Renal pelvis (tissue), 4 donors: Measurements from ENCODE around the gene RASGRP3. TPM values are rescaled to one million over a fixed set of nuclear protein-coding genes. Genes with fewer than 3 reads are reported as not detected.

Source experiments
- DNase-seq: peaks from one replicate; pipeline ENCODE4 v3.0.0-alpha.2; 2013
- polyA plus RNA-seq, 3 donors: library from polyadenylated mRNA; unstranded; fragments of 120-200 nt; gene quantifications; one replicate each; pipeline ENCODE4 v1.2.1, GENCODE V29; 2013; ENCODE audit not compliant: insufficient read length in 3 of 3

RASGRP3 gene
- polyA plus RNA-seq, 3 donors: 15.2 to 25.3 (median 21.8) TPM

DNA sequence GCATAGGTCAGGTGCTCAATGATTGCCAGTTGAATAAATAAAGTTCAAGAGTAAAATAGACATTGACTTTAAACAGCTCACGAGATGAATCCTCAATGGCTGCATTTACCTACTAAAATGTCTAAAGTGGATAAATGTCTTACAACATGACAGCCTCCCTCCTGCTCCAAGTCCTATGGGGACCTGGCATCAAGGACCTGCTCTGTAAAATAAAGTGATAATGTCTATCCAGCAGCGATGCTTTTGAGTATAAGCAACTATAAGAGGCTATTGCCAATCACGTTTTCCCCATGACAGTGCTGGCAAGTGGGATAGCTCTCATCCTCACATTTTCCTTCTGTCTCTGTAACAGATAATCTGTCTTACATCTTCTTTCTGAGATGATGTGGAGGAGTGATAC lies 37.0 kb downstream of the RASGRP3 start:
- no peak for DNase-seq

DNA sequence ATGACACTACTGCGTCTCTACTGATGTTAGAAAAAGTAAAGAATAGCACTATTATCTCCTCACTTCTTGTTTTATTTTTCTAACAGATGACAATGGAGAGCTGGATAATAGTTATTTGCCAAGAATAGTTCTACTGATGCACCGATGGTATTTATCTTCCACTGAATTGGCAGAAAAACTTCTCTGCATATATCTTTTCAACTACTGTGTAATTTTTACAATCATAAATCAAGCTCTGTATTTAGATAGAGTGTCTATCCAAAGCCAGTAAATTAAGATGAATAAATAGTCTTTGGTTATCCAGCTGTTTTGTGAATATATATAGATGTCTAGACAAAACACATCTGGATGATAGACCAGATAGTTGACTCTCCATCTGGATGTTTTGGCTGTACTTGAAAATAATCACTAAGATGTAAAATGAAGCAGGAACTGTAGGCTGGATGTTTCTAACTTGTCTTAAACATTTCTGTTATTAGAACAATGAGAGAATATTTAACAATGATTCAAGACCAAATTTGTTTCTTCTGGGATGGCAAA lies 40.1 kb downstream of the RASGRP3 start:
- DNase-seq: peak; percentile 24

DNA sequence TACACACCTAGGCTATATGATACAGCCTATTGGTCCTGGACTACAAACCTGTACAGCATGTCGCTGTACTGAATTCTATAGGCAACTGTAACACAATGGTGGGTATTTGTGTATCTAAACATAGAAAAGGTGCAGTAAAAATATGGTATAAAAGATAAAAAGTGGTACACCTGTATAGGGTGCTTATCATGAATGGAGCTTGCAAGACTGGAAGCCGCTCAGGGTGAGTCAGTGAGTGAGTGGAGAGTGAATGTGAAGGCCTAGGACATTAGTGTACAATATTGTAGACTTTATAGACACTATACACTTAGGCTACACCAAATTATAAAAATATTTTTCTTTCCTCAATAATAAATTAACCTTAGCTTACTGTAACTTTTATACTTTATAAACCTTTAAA lies 41.8 kb downstream of the RASGRP3 start:
- DNase-seq: no peak

DNA sequence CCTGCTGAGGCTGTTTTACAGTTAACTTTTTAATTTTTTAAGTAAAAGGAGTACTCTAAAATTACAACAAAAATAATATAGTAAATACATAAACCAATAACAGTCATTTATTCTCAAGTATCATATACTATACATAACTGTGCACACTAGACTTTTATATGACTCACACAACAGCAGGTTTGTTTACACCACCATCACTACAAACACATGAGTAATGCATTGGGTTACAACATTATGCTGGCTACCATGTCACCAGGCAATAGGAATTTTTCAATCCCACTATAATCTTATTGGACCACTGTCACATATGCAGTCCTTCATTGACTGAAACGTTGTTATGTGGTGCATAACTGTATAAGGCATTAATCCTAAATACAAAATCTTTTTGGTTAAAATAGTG lies 42.5 kb downstream of the RASGRP3 start:
- no peak for DNase-seq

DNA sequence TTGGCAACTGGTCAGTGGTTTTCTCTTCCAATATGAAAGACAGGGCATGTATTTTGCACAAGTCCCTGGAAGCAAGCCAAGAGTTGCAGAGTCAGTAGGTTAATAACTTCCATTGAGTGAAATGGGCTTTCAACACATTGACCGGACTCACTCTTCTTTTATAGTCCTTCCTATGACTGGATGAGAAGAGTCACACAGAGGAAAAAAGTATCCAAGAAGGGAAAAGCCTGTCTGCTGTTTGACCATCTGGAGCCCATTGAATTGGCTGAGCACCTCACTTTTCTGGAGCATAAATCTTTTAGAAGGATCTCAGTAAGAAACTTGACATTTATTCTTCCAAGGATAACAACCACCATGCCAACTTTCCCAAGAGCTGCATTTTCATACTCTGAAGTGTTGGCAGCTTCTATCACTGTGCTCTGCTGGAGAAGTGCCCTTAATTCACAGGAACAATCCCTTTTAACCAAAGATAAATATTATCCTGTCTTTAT lies 45.4 kb downstream of the RASGRP3 start:
- peak; percentile 68 for DNase-seq

DNA sequence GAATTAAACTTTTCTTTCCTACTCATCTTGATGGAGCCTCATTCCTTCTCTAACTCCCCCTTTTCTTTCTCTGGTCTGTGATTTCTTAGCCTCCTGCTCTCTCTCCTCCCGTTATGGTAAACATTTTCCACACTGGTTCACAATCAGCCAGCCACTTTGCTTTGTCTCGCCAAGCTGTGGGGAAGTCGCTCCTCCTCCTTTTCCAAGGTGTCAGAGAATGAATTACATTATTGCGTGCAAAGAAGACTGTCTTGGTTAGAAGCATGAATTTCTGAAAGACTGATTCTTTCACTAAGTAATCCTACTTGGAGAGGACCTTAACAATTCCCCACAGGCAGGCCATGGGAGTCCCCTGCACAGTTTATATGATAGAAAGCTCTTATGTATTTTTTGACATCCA lies 46.1 kb downstream of the RASGRP3 start:
- DNase-seq: no peak

DNA sequence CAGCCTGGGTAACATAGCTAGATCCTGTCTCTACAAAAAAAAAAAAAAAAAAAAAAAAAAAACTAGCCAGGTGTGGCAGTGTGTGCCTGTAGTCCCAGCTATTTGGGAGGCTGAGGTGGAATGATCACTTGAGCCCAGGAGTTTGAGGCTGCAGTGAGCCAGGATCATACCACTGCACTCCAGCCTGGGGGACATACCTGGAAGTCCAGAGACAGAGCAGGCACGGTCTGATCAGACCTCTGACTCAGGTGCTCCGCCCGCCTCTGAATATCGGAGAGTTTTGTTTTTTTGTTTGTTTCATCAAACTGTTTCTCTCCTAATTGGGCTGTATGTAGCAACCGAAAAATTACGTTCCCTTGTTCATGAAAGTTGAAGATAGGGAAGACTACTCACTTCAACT lies 49.2 kb downstream of the RASGRP3 start:
- DNase-seq: no peak

DNA sequence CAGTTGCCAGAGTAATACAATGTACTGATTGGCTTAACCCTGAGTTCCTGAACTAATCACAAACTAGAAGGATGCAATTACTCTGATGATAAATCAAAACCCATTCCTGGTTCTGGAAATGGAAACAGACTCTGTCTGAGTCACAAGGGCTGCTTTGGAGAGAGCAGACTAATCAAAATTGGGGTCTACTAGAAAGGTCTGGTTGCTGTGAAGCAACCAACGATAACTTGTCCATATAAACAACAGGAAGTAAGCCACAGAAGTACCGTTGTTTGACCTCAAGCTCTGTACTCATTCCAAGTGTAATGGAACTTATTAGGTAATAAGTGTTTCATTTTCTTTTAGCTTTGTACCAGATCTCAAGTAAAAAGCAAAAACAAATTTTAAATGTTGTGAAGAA lies 49.7 kb downstream of the RASGRP3 start:
- no peak for DNase-seq

DNA sequence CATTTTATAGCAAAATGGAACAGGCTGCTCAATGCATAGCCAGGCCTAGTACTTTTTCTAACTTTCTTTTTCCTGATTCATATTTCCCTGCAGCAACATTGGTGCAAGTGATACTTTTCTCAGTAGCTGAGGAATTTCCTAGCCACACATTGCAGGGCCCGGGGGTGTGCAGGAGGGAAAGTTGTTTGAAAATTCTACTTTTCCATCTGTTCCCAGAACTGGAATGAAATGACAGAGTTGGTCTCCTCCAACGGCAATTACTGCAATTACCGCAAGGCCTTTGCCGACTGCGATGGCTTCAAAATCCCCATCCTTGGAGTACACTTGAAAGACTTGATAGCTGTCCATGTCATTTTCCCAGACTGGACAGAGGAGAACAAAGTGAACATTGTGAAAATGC lies 50.5 kb downstream of the RASGRP3 start:
- DNase-seq: no peak

DNA sequence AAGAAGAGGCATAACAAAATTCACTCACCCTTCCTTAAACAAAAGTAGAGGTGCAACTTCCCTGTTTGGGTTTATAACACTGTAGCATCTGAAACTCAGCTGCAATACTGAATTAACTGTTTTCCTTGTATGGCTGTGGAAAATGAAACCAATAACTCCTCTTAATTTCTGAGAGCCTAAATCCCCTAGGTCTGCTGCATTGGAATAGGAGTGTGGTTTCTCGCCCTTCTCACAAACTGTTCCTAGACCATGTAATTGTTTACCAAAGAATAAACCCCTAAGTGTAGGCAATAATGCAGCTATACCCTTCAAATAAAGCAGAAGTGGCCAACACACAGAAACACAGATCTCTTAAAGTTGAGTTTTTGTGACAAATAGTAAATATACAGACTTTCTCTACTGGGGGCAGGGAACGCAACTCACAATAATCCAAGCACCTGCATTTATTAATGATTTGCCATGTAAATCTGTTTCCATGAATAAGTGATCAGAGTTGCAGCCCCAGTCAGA lies 52.0 kb downstream of the RASGRP3 start:
- no peak for DNase-seq

DNA sequence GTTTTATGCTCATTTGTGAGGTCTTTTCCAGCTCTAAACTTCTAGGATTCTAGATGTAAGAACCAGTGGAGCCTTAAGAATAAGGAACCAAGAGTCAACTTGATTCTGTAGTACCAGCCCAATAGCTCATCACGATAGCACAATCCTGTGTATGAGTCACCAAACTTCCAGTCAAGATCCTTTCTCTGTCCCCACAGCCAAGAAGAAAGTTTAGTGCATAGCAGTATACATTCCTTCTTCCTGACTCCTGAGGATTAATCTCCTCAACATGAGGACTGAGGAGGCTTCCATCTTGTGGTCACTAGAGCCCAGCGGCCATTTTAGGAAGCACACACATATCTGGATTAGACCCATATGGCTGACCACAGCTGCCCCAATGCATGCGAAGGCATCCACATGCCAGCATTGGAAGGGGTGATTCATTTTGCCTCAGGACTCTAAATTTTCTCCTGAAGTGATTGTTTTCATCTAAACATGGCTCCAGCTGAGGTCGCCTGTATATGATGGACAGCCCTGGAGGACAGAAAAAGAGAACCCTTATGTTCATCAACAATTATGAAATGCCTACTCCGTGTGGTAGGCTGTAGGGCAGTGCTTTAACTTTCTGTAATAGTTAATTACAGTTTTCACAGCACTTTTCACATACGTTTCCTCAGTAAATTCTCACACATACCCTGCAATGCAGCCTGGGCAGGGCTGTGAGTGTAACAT lies 53.5 kb downstream of the RASGRP3 start:
- DNase-seq: no peak

DNA sequence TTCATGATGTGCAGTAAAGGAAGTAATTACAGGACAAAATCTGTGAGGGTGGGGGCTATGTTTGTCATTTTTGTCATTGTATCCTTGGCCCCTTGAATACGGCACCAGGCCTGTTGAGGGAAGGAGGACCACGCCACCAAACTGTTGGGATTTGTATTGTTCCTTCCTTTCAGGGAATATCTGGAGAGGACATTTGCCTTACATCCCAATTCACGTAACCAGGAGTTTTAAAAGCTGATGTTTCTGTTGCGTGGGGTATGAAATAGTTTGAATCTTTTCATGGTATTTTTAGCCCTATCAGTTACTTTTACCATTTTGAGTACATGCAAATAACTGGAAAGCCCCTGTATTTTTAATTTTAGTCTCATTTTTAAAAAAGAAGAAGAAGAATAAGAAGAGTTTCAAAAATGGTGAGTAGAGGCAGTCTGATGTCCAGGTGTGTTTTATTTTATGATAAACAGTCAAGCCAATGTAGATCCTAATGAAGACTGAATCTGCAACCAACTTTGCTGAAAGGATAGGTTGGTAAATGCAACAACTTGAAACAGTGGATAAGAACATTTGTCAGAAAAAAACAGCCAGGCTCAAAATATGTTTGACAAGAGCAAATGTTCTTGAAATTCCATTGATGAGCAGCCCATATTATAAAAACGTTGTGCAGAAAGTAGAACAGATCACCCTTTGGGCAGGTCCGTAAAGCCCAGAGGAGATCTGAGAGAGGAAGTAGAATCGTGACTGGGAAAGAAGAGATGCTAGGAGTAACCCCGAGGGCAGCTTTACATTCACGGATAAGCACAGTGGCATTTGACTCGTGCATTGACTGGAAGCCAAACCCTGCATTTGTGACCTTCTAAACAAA lies 54.5 kb downstream of the RASGRP3 start:
- DNase-seq: no peak

DNA sequence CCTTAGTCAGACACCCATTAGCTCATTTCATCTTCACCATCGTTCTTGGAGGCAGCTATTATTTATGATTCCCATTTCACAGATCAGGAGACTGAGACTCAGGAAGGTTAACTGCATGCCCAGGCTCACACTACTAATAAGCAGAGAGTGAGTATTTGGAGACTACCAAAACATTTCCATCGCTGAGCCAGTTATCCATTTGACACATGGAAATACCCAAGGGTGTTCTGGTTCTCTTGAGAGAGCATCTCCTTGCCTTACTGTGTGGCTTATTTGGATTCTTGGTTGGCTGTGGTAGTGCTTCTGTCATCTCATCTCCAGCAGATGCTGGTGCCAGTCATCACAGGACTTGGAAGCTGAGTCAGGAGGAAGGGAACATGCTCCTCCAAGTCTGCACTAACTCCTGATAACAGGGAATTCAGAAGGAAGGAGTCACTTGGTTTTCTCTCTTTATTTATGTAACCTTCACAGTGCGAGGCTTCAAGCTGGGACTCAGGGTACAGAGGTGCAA lies 55.2 kb downstream of the RASGRP3 start:
- no peak for DNase-seq

DNA sequence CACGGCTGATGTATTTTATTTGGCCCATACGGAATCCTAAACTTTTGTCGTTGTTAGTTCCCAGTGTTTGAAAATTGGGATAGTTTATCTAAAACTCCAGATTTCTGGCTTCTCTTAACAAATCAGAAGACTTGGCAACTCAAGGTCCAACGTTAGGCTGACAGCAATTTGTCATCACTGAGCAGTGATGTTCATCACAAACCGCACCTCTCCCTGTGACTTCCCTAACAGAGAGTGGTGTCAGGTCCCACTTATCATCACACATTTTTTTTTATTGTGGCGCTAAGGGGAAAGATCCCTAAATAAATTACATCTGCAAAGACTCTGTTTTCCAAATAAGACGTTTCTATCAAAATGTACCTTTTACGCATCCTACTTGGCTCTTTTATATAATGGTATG lies 55.7 kb downstream of the RASGRP3 start:
- DNase-seq: no peak

DNA sequence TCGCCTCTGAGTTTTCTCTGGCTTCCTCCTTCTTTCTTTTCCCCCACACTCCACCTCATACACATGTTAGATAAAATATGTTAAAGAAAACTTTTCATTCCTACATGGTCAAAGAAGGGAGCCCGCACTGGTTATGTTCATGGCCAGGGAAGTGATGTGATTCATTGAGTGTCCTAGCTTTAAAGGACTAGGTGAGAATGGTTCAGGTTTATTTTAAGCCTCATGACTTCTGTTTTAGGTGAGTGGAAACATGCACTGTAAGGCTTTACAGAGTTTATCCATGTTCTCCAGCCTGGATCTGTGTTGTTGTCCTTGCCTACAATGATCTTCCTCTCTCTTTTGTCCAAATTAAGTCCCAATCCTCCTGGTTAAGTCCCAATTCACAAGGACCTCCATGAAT lies 56.5 kb downstream of the RASGRP3 start:
- no peak for DNase-seq

DNA sequence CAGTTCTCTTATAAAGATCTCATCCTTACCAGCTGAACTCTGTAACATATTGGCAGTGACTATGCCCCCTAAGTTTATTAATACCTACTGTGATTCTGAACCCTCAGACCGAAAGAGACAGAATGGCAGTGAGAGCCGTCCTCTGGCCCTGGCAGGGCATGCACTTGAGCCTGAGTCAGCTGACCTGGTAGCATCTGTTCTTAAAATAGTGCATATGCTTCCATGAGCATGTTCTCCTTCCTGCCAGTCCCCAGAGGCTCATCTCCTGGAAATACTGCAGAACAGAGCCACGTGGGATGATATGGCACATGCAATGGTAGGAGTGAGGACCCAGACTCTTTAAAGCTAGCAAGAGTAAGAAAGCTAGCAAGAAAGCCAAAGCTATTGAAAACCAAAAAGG lies 59.0 kb downstream of the RASGRP3 start:
- no peak for DNase-seq

DNA sequence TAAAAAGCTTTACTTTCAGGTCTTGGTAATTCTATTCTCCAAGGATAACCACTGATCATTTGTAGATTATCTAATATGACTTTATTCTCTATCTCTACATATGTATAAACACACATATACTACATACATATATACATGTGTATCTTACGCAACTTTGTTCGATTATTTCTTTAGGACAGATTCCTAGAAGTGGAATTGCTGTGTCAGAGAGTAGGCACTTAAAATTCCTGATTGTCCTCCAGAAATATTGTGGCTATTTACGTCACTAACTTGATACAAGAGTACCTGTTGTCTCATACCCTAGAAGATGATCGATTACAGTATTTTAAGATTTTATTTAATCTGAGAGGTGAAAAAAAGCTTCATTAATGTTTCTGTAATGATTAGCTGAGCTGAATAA lies 64.8 kb downstream of the RASGRP3 start:
- DNase-seq: no peak

DNA sequence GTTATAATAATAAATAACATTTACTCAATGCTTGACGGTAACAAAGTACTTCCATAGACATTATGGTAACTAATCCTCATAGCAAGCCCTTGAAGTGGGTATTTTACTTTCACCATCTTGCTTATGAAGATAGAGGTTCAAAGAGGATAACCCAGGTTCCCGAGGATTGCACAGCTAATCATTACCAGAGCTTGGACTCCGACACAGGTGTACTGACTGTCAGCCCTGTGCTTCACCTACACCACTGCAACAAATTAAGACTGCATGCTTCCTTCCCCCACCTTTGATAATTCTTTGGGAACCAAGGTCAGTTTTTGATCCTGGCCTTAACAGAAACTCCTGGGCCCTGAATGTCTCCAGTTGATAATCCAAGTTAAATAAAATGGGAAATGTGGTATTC lies 73.8 kb downstream of the RASGRP3 start:
- no peak for DNase-seq

DNA sequence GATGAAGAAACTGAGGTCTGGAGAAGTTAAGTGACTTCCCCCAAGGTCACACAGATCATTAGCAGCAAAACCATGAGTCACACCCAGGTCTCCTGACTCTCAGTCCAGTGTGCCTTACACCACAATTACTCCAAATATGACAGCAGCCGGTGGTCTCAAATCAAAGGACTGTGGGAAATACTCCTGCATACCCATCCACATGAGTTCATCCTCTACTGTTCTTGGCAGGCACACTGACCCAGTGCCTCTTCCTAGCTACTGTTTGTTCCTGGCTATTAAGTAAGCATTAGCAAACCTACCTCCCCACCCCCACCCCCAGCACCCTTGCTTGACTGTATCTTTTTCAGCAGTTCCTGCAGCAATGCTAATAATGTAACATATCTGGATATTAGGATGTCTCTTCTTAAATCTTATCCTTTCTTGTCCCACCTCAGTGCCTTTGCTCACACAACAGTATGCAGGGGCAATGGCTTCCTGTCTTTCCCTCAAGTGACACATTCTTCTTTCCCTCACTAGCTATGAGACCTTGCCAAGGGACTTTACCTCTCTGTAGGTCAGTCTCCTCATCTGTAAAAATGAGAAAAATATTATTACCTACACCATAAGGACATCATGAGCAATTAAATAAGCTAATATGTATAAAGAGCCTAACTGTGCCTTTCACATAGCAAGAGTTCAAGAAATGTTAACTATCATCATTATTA lies 76.5 kb downstream of the RASGRP3 start:
- DNase-seq: no peak

DNA sequence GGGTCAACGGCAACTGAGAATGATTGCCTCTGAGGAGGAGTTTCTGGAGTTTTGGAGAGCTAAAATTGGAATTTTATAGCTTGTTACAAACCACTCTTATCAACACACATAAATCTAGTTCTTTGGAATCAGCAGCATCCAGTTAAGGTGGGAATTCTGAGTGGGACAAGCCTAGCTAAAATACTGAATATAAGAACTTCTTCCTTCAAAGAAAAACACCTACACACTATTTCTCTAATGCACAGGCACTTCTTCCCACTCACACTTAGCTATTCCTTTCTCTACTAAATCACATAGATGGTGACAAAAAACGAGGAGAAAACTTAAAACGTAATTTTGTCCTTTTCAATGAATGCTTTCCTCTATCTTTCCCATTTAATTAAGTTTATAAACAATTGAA lies 79.2 kb downstream of the RASGRP3 start:
- DNase-seq: no peak

DNA sequence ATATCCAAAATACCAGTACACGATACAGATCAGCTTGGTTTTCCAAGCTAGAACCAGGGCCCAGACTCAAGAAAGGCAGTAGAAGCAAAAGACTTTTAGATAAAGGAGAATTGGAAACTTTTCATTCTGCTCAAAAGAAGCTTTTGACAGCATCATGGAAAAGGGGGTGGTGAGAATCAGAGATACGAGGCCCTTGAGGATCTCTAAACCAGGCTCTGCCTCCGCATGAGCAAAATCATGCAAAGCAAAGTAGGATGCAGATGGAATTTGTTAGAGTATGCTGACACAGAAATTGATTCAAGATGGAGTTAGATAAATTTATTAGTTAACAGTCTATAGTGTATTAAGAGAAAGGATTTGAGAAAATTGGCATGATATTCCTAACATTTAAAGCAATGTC lies 82.9 kb downstream of the RASGRP3 start:
- no peak for DNase-seq

DNA sequence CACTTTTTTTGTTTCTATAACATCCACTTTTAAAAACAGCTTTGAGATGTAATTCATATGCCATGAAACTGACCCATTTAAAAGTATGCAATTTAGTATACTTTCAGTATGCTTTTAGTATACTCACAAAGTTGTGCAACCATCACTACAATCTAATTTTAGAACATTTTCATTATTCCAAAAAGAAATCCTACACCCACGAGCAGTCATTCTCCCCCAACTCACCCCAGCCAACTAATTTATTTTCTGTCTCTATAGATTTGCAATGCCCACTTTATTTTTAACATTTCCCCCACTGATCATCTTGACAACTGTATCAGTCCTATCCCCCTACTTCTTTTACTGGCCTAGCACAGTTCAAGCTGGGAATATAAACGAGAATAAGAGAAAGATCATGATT lies 83.6 kb downstream of the RASGRP3 start:
- DNase-seq: no peak
